Spleen (tissue), 7 donors: ENCODE data around the gene ZBTB7C.

ENCODE experiments used
- CTCF ChIP-seq, 11 experiments: fragments of 200-600 bp in 7 of 11; fragments of 450-650 bp in 4 of 11; sonication (generic) in 4 of 11; IDR thresholded peaks in 8 of 11; conservative IDR thresholded peaks in 3 of 11; 1 replicate in 7 of 11; 2 replicates in 4 of 11; pipeline versions ENCODE4 v1.4.0 to v1.8.0; 2016 to 2021; ENCODE audit warnings: antibody characterized with exemption in 11 of 11, inconsistent platforms in 4 of 11, mild to moderate bottlenecking in 1 of 11
- POLR2A ChIP-seq, 3 donors: fragments of 450-650 bp; IDR thresholded peaks; one replicate each; pipeline ENCODE4 v1.5.1; 2017; ENCODE audit warnings: antibody characterized with exemption in 3 of 3, mild to moderate bottlenecking in 1 of 3
- donor health status: DM: no; HTN: no; CAD: no; lungs with moderate emphysema.
- donor health status: DM: no; HTN: no; CAD: no.
- donor health status: DM: no; HTN: no; CAD: no.

GRCh38 chr18:48170651-48171050, 238.5 kb downstream of the ZBTB7C start:
- TF ChIP-seq CTCF (IDR thresholded peaks at IDR 0.05 in 8 of 11, conservative IDR thresholded peaks at IDR 0.05 in 3 of 11): no peak
- TF ChIP-seq POLR2A (IDR thresholded peaks at IDR 0.05): no peak
